Mesenchymal stem cell (in vitro differentiated cells and primary cell): Measurements from ENCODE around the gene ID1.
"Not testable (repeated sequence)": the region's sequence is repeated elsewhere in the genome, so short reads cannot be mapped to it uniquely, and the experiment has no call there.

Experiments used
- DNase-seq: peaks from one replicate; pipeline ENCODE4 v3.0.0-alpha.2; 2013
- H2AFZ ChIP-seq: one replicate; pipeline ENCODE4 v1.6.1; 2013; ENCODE audit warnings: low read depth, mild to moderate bottlenecking, control low read depth, inconsistent platforms, low read length, moderate library complexity
- H2AK5ac ChIP-seq: 2 replicates; pipeline ENCODE4 v1.6.1; 2013; ENCODE audit warnings: low read length, moderate library complexity, mild to moderate bottlenecking, inconsistent platforms; ENCODE audit not compliant: severe bottlenecking
- H2BK120ac ChIP-seq: one replicate; pipeline ENCODE4 v1.6.1; 2013; ENCODE audit warnings: low read depth, mild to moderate bottlenecking, inconsistent platforms, low read length, moderate library complexity
- H2BK12ac ChIP-seq, 2 experiments: one replicate each; pipeline ENCODE4 v1.6.1; 2013; ENCODE audit warnings: inconsistent platforms in 2 of 2, low read length in 2 of 2, mild to moderate bottlenecking in 2 of 2, moderate library complexity in 2 of 2, control low read depth in 1 of 2
- H2BK15ac ChIP-seq: one replicate; pipeline ENCODE4 v1.6.1; 2013; ENCODE audit warnings: mild to moderate bottlenecking, low read depth, inconsistent platforms; ENCODE audit not compliant: poor library complexity, severe bottlenecking
- H2BK5ac ChIP-seq: 2 replicates; pipeline ENCODE4 v1.6.1; 2013; ENCODE audit warnings: low read depth, mild to moderate bottlenecking, low read length, control low read depth, inconsistent platforms; ENCODE audit not compliant: poor library complexity, severe bottlenecking
- H3K14ac ChIP-seq, 2 experiments: one replicate each; pipeline ENCODE4 v1.6.1; 2013; ENCODE audit warnings: inconsistent platforms in 2 of 2, low read length in 2 of 2, control low read depth in 1 of 2, mild to moderate bottlenecking in 1 of 2, moderate library complexity in 1 of 2
- H3K18ac ChIP-seq, 2 experiments: one replicate each; pipeline ENCODE4 v1.6.1; 2013; ENCODE audit warnings: inconsistent platforms in 2 of 2, low read length in 2 of 2, control low read depth in 1 of 2, low read depth in 1 of 2, mild to moderate bottlenecking in 1 of 2
- H3K23ac ChIP-seq, 2 experiments: one replicate each; pipeline ENCODE4 v1.6.1; 2013; ENCODE audit warnings: inconsistent platforms in 2 of 2, low read length in 2 of 2, mild to moderate bottlenecking in 2 of 2, moderate library complexity in 2 of 2, control low read depth in 1 of 2
- H3K27ac ChIP-seq: 2 replicates; pipeline ENCODE4 v1.5.1; 2013; ENCODE audit warnings: mild to moderate bottlenecking, moderate library complexity, low read length, control low read depth, inconsistent platforms; ENCODE audit not compliant: poor library complexity, severe bottlenecking
- H3K27me3 ChIP-seq, 2 experiments: 2 replicates each; pipeline versions ENCODE4 v1.6.1 to v1.7.0; 2013; ENCODE audit warnings: low read length in 2 of 2, mild to moderate bottlenecking in 2 of 2, moderate library complexity in 2 of 2, control low read depth in 1 of 2, inconsistent platforms in 1 of 2; ENCODE audit not compliant: control insufficient read depth in 1 of 2, insufficient read depth in 1 of 2
- H3K36me3 ChIP-seq, 2 experiments: 2 replicates each; pipeline versions ENCODE4 v1.6.1 to v1.7.0; 2013; ENCODE audit warnings: low read length in 2 of 2, control low read depth in 1 of 2, inconsistent platforms in 1 of 2, low read depth in 1 of 2, mild to moderate bottlenecking in 1 of 2; ENCODE audit not compliant: insufficient read depth in 2 of 2, control insufficient read depth in 1 of 2
- H3K4ac ChIP-seq, 2 experiments: one replicate each; pipeline ENCODE4 v1.6.1; 2013; ENCODE audit warnings: inconsistent platforms in 2 of 2, low read length in 2 of 2, mild to moderate bottlenecking in 2 of 2, moderate library complexity in 2 of 2, control low read depth in 1 of 2, low read depth in 1 of 2
- H3K4me1 ChIP-seq: 2 replicates; pipeline ENCODE4 v1.6.1; 2013; ENCODE audit warnings: low read depth, low read length, control low read depth; ENCODE audit not compliant: control insufficient read depth, insufficient read depth
- H3K4me2 ChIP-seq: 2 replicates; pipeline ENCODE4 v1.6.1; 2013; ENCODE audit warnings: low read length, mild to moderate bottlenecking, inconsistent platforms; ENCODE audit not compliant: poor library complexity, severe bottlenecking
- H3K4me3 ChIP-seq, 2 experiments: 2 replicates each; pipeline versions ENCODE4 v1.5.1 to v1.7.0; 2013; ENCODE audit warnings: low read length in 2 of 2, mild to moderate bottlenecking in 2 of 2, control low read depth in 1 of 2, low read depth in 1 of 2; ENCODE audit not compliant: insufficient read depth in 1 of 2
- H3K79me1 ChIP-seq: replicated peaks from 2 replicates; pipeline ENCODE4 v1.6.1; 2013; ENCODE audit warnings: mild to moderate bottlenecking, control low read depth, low read length, inconsistent platforms; ENCODE audit not compliant: poor library complexity, severe bottlenecking
- H3K9ac ChIP-seq: 2 replicates; pipeline ENCODE4 v1.7.0; 2013; ENCODE audit warnings: mild to moderate bottlenecking, low read length, moderate library complexity
- H3K9me3 ChIP-seq: 2 replicates; pipeline ENCODE4 v1.7.0; 2013; ENCODE audit warnings: mild to moderate bottlenecking, low read length; ENCODE audit not compliant: control insufficient read depth
- H4K8ac ChIP-seq: one replicate; pipeline ENCODE4 v1.6.1; 2013; ENCODE audit warnings: inconsistent platforms, mild to moderate bottlenecking, low read length, moderate library complexity
- H4K91ac ChIP-seq: one replicate; pipeline ENCODE4 v1.6.1; 2013; ENCODE audit warnings: mild to moderate bottlenecking, low read length, inconsistent platforms
- WGBS: methylation state at CpG from one replicate; pipeline ENCODE4 v1.1.7; 2013; ENCODE audit warnings: mixed read lengths; 5-methylcytosine and 5-hydroxymethylcytosine counted together

ID1 gene

GRCh38 chr20:31573555-31574321, 31.4 kb upstream of the ID1 start:
- peak overlapping the region; percentile 16 for H2AK5ac ChIP-seq
- peak overlapping the region; percentile 39 for H3K4me2 ChIP-seq
- H3K9ac ChIP-seq = peak overlapping the region; percentile 93
- peaks cover 21 to 24% of the 10 kb centered on the region in 2 experiments for H3K36me3 ChIP-seq
- peak overlapping the region; percentile 81 to 97 for H2BK12ac ChIP-seq
- peak overlapping the region; percentile 86 for H2BK120ac ChIP-seq
- H3K23ac ChIP-seq = no peak overlapping the region
- H3K27me3 ChIP-seq = no peaks in the 10 kb centered on the region
- peak overlapping the region; percentile 64 for H3K27ac ChIP-seq
- peak overlapping the region; percentile 94 for H4K91ac ChIP-seq
- peak overlapping the region in 1 of 2 experiments; percentile 89 for H3K4me3 ChIP-seq
- peak overlapping the region; percentile 71 for H2BK5ac ChIP-seq
- no peaks in the 10 kb centered on the region for H3K79me1 ChIP-seq
- peak; percentile 47 for DNase-seq
- peaks cover 31% of the 10 kb centered on the region for H3K4me1 ChIP-seq
- H2AFZ ChIP-seq = peak overlapping the region; percentile 73
- H2BK15ac ChIP-seq = peak overlapping the region; percentile 68
- no peaks in the 10 kb centered on the region for H3K9me3 ChIP-seq
- H3K18ac ChIP-seq = peak overlapping the region; percentile 94 to 99
- H4K8ac ChIP-seq = peak overlapping the region; percentile 97
- H3K4ac ChIP-seq = peak overlapping the region; percentile 91 to 94
- H3K14ac ChIP-seq = peak overlapping the region in 1 of 2 experiments; percentile 86
- 72% methylated on average over 17 of the region's 19 CpGs for WGBS

DNA sequence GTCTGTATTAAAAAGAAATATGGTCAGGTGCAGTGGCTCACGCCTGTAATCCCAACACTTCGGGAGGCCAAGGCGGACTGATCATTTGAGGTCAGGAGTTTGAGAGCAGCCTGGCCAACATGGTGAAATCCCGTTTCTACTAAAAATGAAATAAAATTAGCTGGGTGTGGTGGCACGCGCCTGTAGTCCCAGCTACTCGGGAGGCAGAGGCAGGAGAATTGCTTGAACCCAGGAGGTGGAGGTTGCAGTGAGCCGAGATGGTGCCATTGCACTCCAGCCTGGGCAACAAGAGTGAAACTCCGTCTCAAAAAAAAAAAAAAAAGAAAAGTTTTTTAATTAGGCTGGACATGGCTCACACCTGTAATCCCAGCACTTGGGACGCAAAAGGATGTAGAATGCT, 30.1 kb upstream of the ID1 start:
- H3K79me1 ChIP-seq, H3K23ac ChIP-seq, H3K4ac ChIP-seq, H2BK12ac ChIP-seq, H3K9me3 ChIP-seq, H2BK120ac ChIP-seq, H4K8ac ChIP-seq, H2AK5ac ChIP-seq, H3K27me3 ChIP-seq, H3K4me2 ChIP-seq, H3K9ac ChIP-seq, H4K91ac ChIP-seq, H2BK5ac ChIP-seq, DNase-seq, H2BK15ac ChIP-seq, H2AFZ ChIP-seq, H3K18ac ChIP-seq, H3K27ac ChIP-seq, H3K14ac ChIP-seq, H3K4me3 ChIP-seq: not testable (repeated sequence)
- peaks cover 21% of the 10 kb centered on the region for H3K4me1 ChIP-seq
- 88% methylated on average over 10 of the region's 10 CpGs for WGBS
- peaks cover 8 to 14% of the 10 kb centered on the region in 2 experiments for H3K36me3 ChIP-seq

DNA sequence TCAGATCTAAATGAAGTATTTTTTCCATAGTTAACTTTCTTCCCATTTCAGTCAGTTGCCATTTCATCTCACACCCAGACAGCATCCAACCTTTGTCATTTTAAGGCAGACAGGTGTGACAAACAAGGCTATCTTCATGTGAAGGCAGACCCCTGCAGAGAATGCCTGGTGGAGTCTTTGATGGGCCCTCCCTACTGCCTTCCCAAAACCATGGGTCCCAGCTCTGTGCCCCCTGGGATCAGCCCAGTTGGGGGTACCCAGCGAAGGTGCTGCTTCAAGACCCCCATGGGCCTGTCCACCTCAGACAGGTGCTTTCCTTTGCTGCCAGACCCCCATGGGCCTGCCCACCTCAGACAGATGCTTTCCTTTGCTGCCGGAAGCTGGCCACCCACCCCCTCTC, 28.3 kb upstream of the ID1 start:
- Histone ChIP-seq H3K79me1 (no peaks in the 10 kb centered on the region), H2BK15ac (no peak overlapping the region), H3K14ac (no peak overlapping the region), H2BK12ac (peak overlapping the region in 1 of 2 experiments; percentile 12), H4K91ac (peak overlapping the region; percentile 31), H2AFZ (peak overlapping the region; percentile 8), H3K9ac (no peak overlapping the region), H3K18ac (peak overlapping the region in 1 of 2 experiments; percentile 16), H2AK5ac (peak overlapping the region; percentile 0), H3K4me3 (no peak overlapping the region), H3K4me2 (no peak overlapping the region), H3K27ac (no peak overlapping the region), H3K36me3 (peaks cover 0 to 2% of the 10 kb centered on the region in 2 experiments), H3K9me3 (no peaks in the 10 kb centered on the region), H3K4ac (no peak overlapping the region), H2BK120ac (no peak overlapping the region), H2BK5ac (no peak overlapping the region), H4K8ac (no peak overlapping the region), H3K27me3 (no peaks in the 10 kb centered on the region), H3K23ac (no peak overlapping the region), H3K4me1 (peaks cover 14% of the 10 kb centered on the region)
- WGBS = 75% methylated on average over 2 of the region's 2 CpGs
- DNase-seq = no peak

DNA sequence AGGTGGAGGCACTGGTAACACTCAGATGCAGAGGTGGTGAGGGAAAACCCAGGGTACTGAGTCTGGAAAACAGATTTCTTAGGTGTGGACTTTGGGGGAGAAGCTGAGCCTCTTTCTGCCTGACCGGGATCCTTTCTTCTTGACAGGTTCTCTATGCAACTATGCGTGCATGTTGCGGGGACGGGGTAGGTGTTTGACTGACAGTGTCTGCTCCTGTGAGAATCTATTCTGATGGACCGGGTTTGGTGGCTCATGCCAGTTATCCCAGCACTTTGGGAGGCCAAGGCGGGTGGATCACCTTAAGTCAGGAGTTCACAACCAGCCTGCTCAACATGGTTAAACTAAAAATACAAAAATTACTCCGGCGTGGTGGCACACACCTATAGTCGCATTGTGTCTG, 27.9 kb upstream of the ID1 start:
- Histone ChIP-seq H3K14ac (no peak overlapping the region), H3K4me1 (peaks cover 13% of the 10 kb centered on the region), H3K4me2 (no peak overlapping the region), H2BK120ac (no peak overlapping the region), H2BK15ac (peak overlapping the region; percentile 38), H4K8ac (no peak overlapping the region), H2BK5ac (no peak overlapping the region), H3K23ac (no peak overlapping the region), H3K9me3 (no peaks in the 10 kb centered on the region), H3K4ac (peak overlapping the region in 1 of 2 experiments; percentile 4), H3K79me1 (no peaks in the 10 kb centered on the region), H3K36me3 (peaks cover 0 to 2% of the 10 kb centered on the region in 2 experiments), H2AFZ (peak overlapping the region; percentile 8), H2BK12ac (peak overlapping the region in 1 of 2 experiments; percentile 12), H3K27me3 (no peaks in the 10 kb centered on the region), H2AK5ac (peak overlapping the region; percentile 29), H3K4me3 (no peak overlapping the region), H3K9ac (no peak overlapping the region), H4K91ac (no peak overlapping the region), H3K18ac (peak overlapping the region in 1 of 2 experiments; percentile 16), H3K27ac (no peak overlapping the region)
- WGBS = 95% methylated on average over 9 of the region's 9 CpGs
- DNase-seq = no peak
